ENCODE results near the gene GUSB. TPM values are rescaled to one million over a fixed set of nuclear protein-coding genes. Genes with fewer than 3 reads are reported as not detected.

The GUSB gene
- total and polyA plus RNA-seq, 9 of the 15 experiments (the other 6 are each of a cell fraction or from before 2014, with no cell fraction given): 22.7 to 102 (median 60.1) TPM

DNA sequence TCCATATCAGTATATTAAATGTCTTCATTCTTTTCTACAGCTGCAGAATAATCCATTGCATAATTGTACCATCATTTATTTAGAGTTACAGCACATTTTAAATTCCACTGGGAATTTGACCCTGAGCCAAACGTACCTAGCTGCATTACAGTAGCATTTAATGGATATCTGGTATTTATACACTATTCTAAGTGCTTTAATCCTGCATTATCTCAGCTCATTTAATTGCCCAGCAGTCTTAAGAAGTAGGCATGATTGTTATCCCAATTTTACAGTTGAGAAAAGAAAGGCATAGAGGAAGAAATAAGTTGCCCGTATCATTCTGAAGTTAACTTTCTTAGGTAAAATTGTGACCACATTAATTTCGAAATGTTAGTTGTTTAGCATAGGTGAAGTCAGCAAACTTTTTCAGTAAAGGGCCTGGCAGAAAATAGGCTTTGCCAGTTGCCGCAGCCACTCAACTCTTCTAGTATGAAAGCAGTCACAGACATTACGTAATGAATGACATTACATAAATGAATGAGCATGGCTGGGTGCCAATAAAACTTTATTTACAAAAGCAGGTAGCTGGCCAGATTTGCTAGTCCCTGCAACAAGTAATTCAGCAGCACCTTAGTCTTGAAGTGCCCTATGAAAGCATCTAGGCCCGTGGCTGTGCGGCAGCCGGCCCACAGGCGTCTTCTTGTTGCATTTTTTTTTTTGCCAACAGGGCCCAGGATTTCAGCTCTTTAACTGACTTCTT lies 30.0 kb downstream of the GUSB start:
- POLR2A ChIA-PET: interaction anchor here (0.6 to 1.1 kb wide), 2 partner anchors 10 to 1410 kb away, joined by 3 read pairs; no protein-coding TSS in a partner anchor
- Histone ChIP-seq H3K9me3 (replicated peaks; ENCODE audit: control insufficient read depth, insufficient read depth, low read depth, low read length) (no peaks in the 10 kb centered on the region), H3K4me3 (no peak overlapping the region), H3K27me3 (ENCODE audit: control insufficient read depth in 2 of 2, insufficient read depth in 2 of 2, low read length in 2 of 2) (no peaks in the 10 kb centered on the region), H3K36me3 (ENCODE audit: control insufficient read depth, insufficient read depth, low read length) (peaks cover 37% of the 10 kb centered on the region), H3K79me2 (ENCODE audit: control insufficient read depth, insufficient read depth, low read length) (no peaks in the 10 kb centered on the region), H3K4me2 (ENCODE audit: insufficient read depth, low read length) (no peak overlapping the region), H2AFZ (ENCODE audit: low read depth, low read length) (no peak overlapping the region), H3K4me1 (replicated peaks in 1 of 2; ENCODE audit: control insufficient read depth in 2 of 2, insufficient read depth in 2 of 2, low read length in 2 of 2) (no peaks in the 10 kb centered on the region; a peak in 1 of 5 replicates), H3K27ac (ENCODE audit: extremely low read depth, low read depth, low read length) (no peak overlapping the region), H3K9me1 (ENCODE audit: control insufficient read depth, insufficient read depth, low read length) (no peaks in the 10 kb centered on the region), H3K9ac (ENCODE audit: insufficient read depth in 1 of 2, low read depth in 2 of 2, low read length in 2 of 2) (no peak overlapping the region), H4K20me1 (replicated peaks; ENCODE audit: control insufficient read depth, insufficient read depth, low read length) (no peaks in the 10 kb centered on the region; the same call in 1 of the 2 replicates)
- no peak for ATAC-seq
- intact Hi-C loops (cut with micrococcal nuclease) (no loop called here), in situ Hi-C loops (cut with MboI) (no loop called here)
- CTCF ChIA-PET (ENCODE audit: low intra/inter-chr PET ratio): no interaction called here
- FAIRE-seq: no peak
- no TSS peak for BruUV-seq (replicated peaks)
- DNase-seq (ENCODE audit: extremely low read depth in 1 of 4, low spot score in 3 of 4): no peak
- WGBS (ENCODE audit: insufficient coverage, low coverage, missing lambda C conversion rate): 82% methylated on average over 9 of the region's 9 CpGs
- peak; percentile 72 for TF ChIP-seq NFIC (IDR thresholded peaks at IDR 0.05)
- peak; percentile 82 for TF ChIP-seq CEBPB (tag; IDR thresholded peaks at IDR 0.05)
- no peak for TF ChIP-seq CHD1 (IDR thresholded peaks at IDR 0.05; ENCODE audit: low read length)
- TF ChIP-seq NFE2 (IDR thresholded peaks at IDR 0.05; ENCODE audit: low read depth): 0 out of 2 replicates have a peak, but pooled peaks have one; percentile 31
- TF ChIP-seq C11orf30 (IDR thresholded peaks at IDR 0.05; ENCODE audit: low read depth): no peak
- TF ChIP-seq ZBTB40 (IDR thresholded peaks at IDR 0.05): peak; percentile 96
- peak; percentile 94 for TF ChIP-seq ZBTB40 (CRISPR knock-in tag; IDR thresholded peaks at IDR 0.05)
- no peak for TF ChIP-seq CEBPG (CRISPR knock-in tag; IDR thresholded peaks at IDR 0.05)
- TF ChIP-seq CEBPG (tag; conservative IDR thresholded peaks at IDR 0.05 in 1 of 2, IDR thresholded peaks at IDR 0.05 in 1 of 2): peak; percentile 37 to 53; a peak in 2 of 4 replicates
- 0 out of 2 replicates have a peak, but pooled peaks have one; percentile 35 for TF ChIP-seq ZNF384 (IDR thresholded peaks at IDR 0.05; ENCODE audit: low read depth, low read length)
- no peak for TF ChIP-seq E2F4 (CRISPR knock-in tag; IDR thresholded peaks at IDR 0.05; ENCODE audit: low read depth)
- no peak for TF ChIP-seq FIP1L1 (IDR thresholded peaks at IDR 0.05; ENCODE audit: low read depth, low read length, poor library complexity, severe bottlenecking)
- no peak for TF ChIP-seq POLR2A (conservative IDR thresholded peaks at IDR 0.05)

All from K562 (cell line).